Caco-2 (cell line): ENCODE data around the gene ADAM12. TPM values are rescaled to one million over a fixed set of nuclear protein-coding genes. Genes with fewer than 3 reads are reported as not detected.
"Not testable (repeated sequence)": the region's sequence is repeated elsewhere in the genome, so short reads cannot be mapped to it uniquely, and the experiment has no call there.

ENCODE experiments used
- BruUV-seq: library from RNA; stranded (reverse); fragments of 400-500 nt; replicated peaks from 2 replicates; lab custom pipeline; 2021; lab: Mats Ljungman, UMichigan
- CTCF ChIA-PET: fragments of 300-600 bp; sonication (Branson Sonifier 250); formaldehyde crosslinking; loops from one replicate; lab custom pipeline; 2022; ENCODE audit warnings: antibody characterized with exemption; lab: Charles Lee
- POLR2A ChIA-PET: fragments of 300-600 bp; sonication (Branson Sonifier 250); formaldehyde crosslinking; loops from one replicate; lab custom pipeline; 2022; ENCODE audit warnings: antibody characterized with exemption; lab: Charles Lee
- DNase-seq, 2 experiments: peaks; one replicate each; pipeline versions ENCODE4 v3.0.0 to v3.0.0-alpha.2; 2020 to 2022
- H3K27me3 ChIP-seq: replicated peaks from 2 replicates; pipeline ENCODE4 v1.6.0; 2011; ENCODE audit warnings: low read length; ENCODE audit not compliant: control insufficient read depth, insufficient read depth
- H3K36me3 ChIP-seq: 2 replicates; pipeline ENCODE4 v1.5.1; 2011; ENCODE audit warnings: low read length; ENCODE audit not compliant: control insufficient read depth, insufficient read depth
- H3K4me1 ChIP-seq: fragments of 250-450 bp; sonication (Bioruptor Pico); 2 replicates; pipeline ENCODE4 v1.5.1; 2020; ENCODE audit warnings: mild to moderate bottlenecking
- H3K4me3 ChIP-seq: 2 replicates; pipeline ENCODE4 v1.5.1; 2011; ENCODE audit warnings: low read depth, mild to moderate bottlenecking, control low read depth, low read length
- H3K9me3 ChIP-seq: fragments of 250-450 bp; sonication (Bioruptor Pico); 2 replicates; pipeline ENCODE4 v1.5.1; 2020; ENCODE audit warnings: mild to moderate bottlenecking, moderate library complexity
- H3K27ac Mint-ChIP-seq: one replicate; pipeline ENCODE4 v1.8.0; 2022; ENCODE audit warnings: mixed read lengths; ENCODE audit not compliant: unreplicated experiment
- H3K27me3 Mint-ChIP-seq: one replicate; pipeline ENCODE4 v1.8.0; 2022; ENCODE audit warnings: mixed read lengths; ENCODE audit not compliant: insufficient read depth, unreplicated experiment
- H3K36me3 Mint-ChIP-seq: one replicate; pipeline ENCODE4 v1.8.0; 2022; ENCODE audit warnings: mild to moderate bottlenecking, mixed read lengths; ENCODE audit not compliant: insufficient read depth, unreplicated experiment
- H3K4me1 Mint-ChIP-seq: one replicate; pipeline ENCODE4 v1.8.0; 2022; ENCODE audit warnings: low read depth, mixed read lengths; ENCODE audit not compliant: unreplicated experiment
- H3K4me3 Mint-ChIP-seq: one replicate; pipeline ENCODE4 v1.8.0; 2022; ENCODE audit warnings: mild to moderate bottlenecking, moderate library complexity, mixed read lengths; ENCODE audit not compliant: unreplicated experiment
- H3K9me3 Mint-ChIP-seq: one replicate; pipeline ENCODE4 v1.8.0; 2022; ENCODE audit warnings: mixed read lengths; ENCODE audit not compliant: unreplicated experiment
- CTCF ChIP-seq, 2 experiments: fragments of 200-600 bp in 1 of 2; IDR thresholded peaks; 1 replicate in 1 of 2; 2 replicates in 1 of 2; pipeline versions ENCODE4 v1.5.1 to v1.8.0; 2011 to 2022; ENCODE audit warnings: antibody characterized with exemption in 1 of 2, control low read depth in 1 of 2, inconsistent platforms in 1 of 2, low read depth in 1 of 2, low read length in 1 of 2, mild to moderate bottlenecking in 1 of 2, moderate library complexity in 1 of 2; ENCODE audit not compliant: insufficient read depth in 1 of 2, severe bottlenecking in 1 of 2, unreplicated experiment in 1 of 2
- intact Hi-C: fragments of 100-400 bp; cut with micrococcal nuclease; formaldehyde crosslinking; loops from one replicate; pipeline ENCODE4 v1.10.0; 2022; ENCODE audit not compliant: unreplicated experiment
- total RNA-seq: library from RNA; stranded (reverse); gene quantifications from 2 replicates; pipeline ENCODE4 v1.2.3, GENCODE V29; 2022

Gene ADAM12
- total RNA-seq, 1 experiment from 2014 or later, result not detected

GRCh38 chr10:126380352-126381076 lies 7.8 kb downstream of the ADAM12 start:
- POLR2A ChIA-PET, result no interaction called here
- H3K9me3 ChIP-seq, result peaks cover 5% of the 10 kb centered on the region; the same call in 1 of the 2 replicates
- intact Hi-C loops, result no loop called here

GRCh38 chr10:126379166-126379565 lies 9.1 kb downstream of the ADAM12 start:
- H3K4me1 ChIP-seq, H3K4me3 ChIP-seq, H3K27me3 ChIP-seq, H3K9me3 ChIP-seq, POLR2A ChIA-PET, BruUV-seq, H3K36me3 Mint-ChIP-seq, H3K4me3 Mint-ChIP-seq, DNase-seq, H3K4me1 Mint-ChIP-seq, intact Hi-C loops, H3K27ac Mint-ChIP-seq, H3K27me3 Mint-ChIP-seq, H3K36me3 ChIP-seq: not testable (repeated sequence)
- CTCF ChIA-PET, result interaction anchor here (0.5 kb wide), 1 partner anchor 1006 kb away, joined by 3 read pairs; no protein-coding TSS in a partner anchor
- peaks cover 13% of the 10 kb centered on the region for H3K9me3 Mint-ChIP-seq

More at GRCh38 chr10:126380352-126381076, 7.8 kb downstream of the ADAM12 start:
- Mint-ChIP-seq H3K4me1 (no peaks in the 10 kb centered on the region), H3K9me3 (no peaks in the 10 kb centered on the region), H3K4me3 (no peak overlapping the region), H3K36me3 (no peaks in the 10 kb centered on the region), H3K27ac (no peak overlapping the region), H3K27me3 (peaks cover 4% of the 10 kb centered on the region)
- H3K4me1 ChIP-seq, result no peaks in the 10 kb centered on the region
- H3K4me3 ChIP-seq, result no peak overlapping the region
- no TSS peak for BruUV-seq
- TF ChIP-seq CTCF (IDR thresholded peaks at IDR 0.05; ENCODE audit: insufficient read depth in 1 of 2, low read depth in 1 of 2, low read length in 1 of 2, severe bottlenecking in 1 of 2, unreplicated experiment in 1 of 2), result no peak
- no peaks in the 10 kb centered on the region for H3K27me3 ChIP-seq
- DNase-seq, result no peak
- CTCF ChIA-PET, result no interaction called here
- H3K36me3 ChIP-seq, result no peaks in the 10 kb centered on the region

GRCh38 chr10:126376956-126377355 lies 11.3 kb downstream of the ADAM12 start:
- Mint-ChIP-seq H3K27ac (no peak overlapping the region), H3K4me3 (no peak overlapping the region), H3K9me3 (peaks cover 19% of the 10 kb centered on the region), H3K4me1 (no peaks in the 10 kb centered on the region), H3K36me3 (no peaks in the 10 kb centered on the region), H3K27me3 (peaks cover 9% of the 10 kb centered on the region)
- POLR2A ChIA-PET, result no interaction called here
- H3K9me3 ChIP-seq, result peaks cover 5% of the 10 kb centered on the region; the same call in 1 of the 2 replicates
- no peaks in the 10 kb centered on the region for H3K4me1 ChIP-seq
- no peak overlapping the region for H3K4me3 ChIP-seq
- intact Hi-C loops, result no loop called here
- DNase-seq, result no peak
- BruUV-seq, result no TSS peak
- CTCF ChIA-PET, result no interaction called here
- H3K27me3 ChIP-seq, result no peaks in the 10 kb centered on the region
- no peaks in the 10 kb centered on the region for H3K36me3 ChIP-seq
- TF ChIP-seq CTCF (IDR thresholded peaks at IDR 0.05; ENCODE audit: insufficient read depth in 1 of 2, low read depth in 1 of 2, low read length in 1 of 2, severe bottlenecking in 1 of 2, unreplicated experiment in 1 of 2), result no peak
